ENCODE results near the gene AGA.

DNA sequence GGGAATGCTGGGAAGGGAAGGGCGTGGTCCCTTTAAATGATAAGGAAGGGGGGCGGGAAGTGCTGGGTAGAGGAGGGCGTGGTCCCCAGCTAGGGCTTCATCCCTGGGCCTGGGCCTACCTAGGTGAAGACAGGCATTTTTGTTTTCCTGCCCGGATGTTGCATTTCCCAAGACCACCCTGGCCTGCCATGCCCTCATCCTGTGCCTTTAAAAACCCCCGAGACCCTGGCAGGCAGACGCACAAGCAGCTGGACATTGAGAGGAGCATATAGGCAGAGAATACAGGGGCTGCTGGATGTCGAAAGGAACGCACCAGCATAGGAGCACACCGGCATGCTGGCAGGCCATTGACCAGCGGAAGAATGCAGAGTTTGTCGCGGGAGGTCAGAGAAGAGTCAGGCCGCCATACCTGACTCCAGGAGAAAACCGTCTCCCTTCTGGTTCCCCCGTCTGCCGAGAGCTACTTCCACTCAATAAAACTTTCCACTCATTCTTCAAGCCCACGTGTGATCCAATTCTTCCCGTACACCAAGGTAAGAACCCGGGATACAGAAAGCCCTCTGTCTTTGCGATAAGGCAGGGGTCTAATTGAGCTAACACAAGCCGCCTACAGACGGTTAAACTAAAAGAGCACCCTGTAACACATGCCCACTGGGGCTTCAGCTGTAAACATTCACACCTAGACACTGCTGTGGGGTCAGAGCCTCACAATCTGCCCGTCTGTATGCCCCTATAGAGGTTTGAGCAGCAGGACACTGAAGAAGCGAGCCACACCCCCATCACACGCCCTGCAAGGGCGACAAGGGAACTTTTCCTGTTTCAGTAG lies 2.9 kb upstream of the AGA start:
- no peak for TF ChIP-seq POLR2AphosphoS5 (IDR thresholded peaks at IDR 0.05)
- TF ChIP-seq, protein P1, sequence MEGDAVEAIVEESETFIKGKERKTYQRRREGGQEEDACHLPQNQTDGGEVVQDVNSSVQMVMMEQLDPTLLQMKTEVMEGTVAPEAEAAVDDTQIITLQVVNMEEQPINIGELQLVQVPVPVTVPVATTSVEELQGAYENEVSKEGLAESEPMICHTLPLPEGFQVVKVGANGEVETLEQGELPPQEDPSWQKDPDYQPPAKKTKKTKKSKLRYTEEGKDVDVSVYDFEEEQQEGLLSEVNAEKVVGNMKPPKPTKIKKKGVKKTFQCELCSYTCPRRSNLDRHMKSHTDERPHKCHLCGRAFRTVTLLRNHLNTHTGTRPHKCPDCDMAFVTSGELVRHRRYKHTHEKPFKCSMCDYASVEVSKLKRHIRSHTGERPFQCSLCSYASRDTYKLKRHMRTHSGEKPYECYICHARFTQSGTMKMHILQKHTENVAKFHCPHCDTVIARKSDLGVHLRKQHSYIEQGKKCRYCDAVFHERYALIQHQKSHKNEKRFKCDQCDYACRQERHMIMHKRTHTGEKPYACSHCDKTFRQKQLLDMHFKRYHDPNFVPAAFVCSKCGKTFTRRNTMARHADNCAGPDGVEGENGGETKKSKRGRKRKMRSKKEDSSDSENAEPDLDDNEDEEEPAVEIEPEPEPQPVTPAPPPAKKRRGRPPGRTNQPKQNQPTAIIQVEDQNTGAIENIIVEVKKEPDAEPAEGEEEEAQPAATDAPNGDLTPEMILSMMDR (IDR thresholded peaks at IDR 0.05): no peak

All from prostate gland (tissue), 2 donors.